ENCODE measurements around the gene UCHL3. TPM values are rescaled to one million over a fixed set of nuclear protein-coding genes. Genes with fewer than 3 reads are reported as not detected.

The UCHL3 gene
- polyA plus RNA-seq, 1 donor (not counting 4 experiments of a cell fraction or from before 2014, with no cell fraction given) = 134 TPM

- FAIRE-seq (no peak), DNase-seq (ENCODE audit: low read depth, low spot score) (no peak)
- dilution Hi-C loops (cut with MboI; ENCODE audit: extremely low pct_ligation_motif_present, low sequenced_read_pairs) = no loop called here
- H3K27ac ChIP-seq (ENCODE audit: control insufficient read depth, insufficient read depth, low read length) = no peak overlapping the region
- no peaks in the 10 kb centered on the region for H3K36me3 ChIP-seq (ENCODE audit: control insufficient read depth in 2 of 2, extremely low read depth in 1 of 2, insufficient read depth in 2 of 2, low read length in 2 of 2)
- H3K9me1 ChIP-seq (ENCODE audit: control insufficient read depth, extremely low read depth, insufficient read depth, low read length) = no peaks in the 10 kb centered on the region
- TF ChIP-seq EZH2 (IDR thresholded peaks at IDR 0.05; ENCODE audit: low read length) = no peak
- TF ChIP-seq, protein P1, sequence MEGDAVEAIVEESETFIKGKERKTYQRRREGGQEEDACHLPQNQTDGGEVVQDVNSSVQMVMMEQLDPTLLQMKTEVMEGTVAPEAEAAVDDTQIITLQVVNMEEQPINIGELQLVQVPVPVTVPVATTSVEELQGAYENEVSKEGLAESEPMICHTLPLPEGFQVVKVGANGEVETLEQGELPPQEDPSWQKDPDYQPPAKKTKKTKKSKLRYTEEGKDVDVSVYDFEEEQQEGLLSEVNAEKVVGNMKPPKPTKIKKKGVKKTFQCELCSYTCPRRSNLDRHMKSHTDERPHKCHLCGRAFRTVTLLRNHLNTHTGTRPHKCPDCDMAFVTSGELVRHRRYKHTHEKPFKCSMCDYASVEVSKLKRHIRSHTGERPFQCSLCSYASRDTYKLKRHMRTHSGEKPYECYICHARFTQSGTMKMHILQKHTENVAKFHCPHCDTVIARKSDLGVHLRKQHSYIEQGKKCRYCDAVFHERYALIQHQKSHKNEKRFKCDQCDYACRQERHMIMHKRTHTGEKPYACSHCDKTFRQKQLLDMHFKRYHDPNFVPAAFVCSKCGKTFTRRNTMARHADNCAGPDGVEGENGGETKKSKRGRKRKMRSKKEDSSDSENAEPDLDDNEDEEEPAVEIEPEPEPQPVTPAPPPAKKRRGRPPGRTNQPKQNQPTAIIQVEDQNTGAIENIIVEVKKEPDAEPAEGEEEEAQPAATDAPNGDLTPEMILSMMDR (optimal IDR thresholded peaks at IDR 0.05 in 1 of 3, IDR thresholded peaks at IDR 0.05 in 1 of 3, conservative IDR thresholded peaks at IDR 0.05 in 1 of 3; ENCODE audit: extremely low read depth in 1 of 3, insufficient read depth in 2 of 3, low read length in 3 of 3) = no peak
- H3K4me3 ChIP-seq (ENCODE audit: control insufficient read depth in 2 of 3, extremely low read depth in 1 of 3, insufficient read depth in 2 of 3, low read depth in 1 of 3, low read length in 3 of 3) = no peak overlapping the region
- H3K27me3 ChIP-seq (ENCODE audit: control insufficient read depth, extremely low read depth, insufficient read depth, low read length) = no peaks in the 10 kb centered on the region
- no peaks in the 10 kb centered on the region for H3K4me1 ChIP-seq (ENCODE audit: control insufficient read depth, extremely low read depth, insufficient read depth, low read length)
- no peak overlapping the region for H3K4me2 ChIP-seq (ENCODE audit: control insufficient read depth, extremely low read depth, insufficient read depth, low read depth, low read length)
- H4K20me1 ChIP-seq (ENCODE audit: control insufficient read depth, extremely low read depth, insufficient read depth, low read length) = no peaks in the 10 kb centered on the region
- no peaks in the 10 kb centered on the region for H3K79me2 ChIP-seq (ENCODE audit: control insufficient read depth, insufficient read depth, low read length)
- H3K9ac ChIP-seq (ENCODE audit: control insufficient read depth, extremely low read depth, insufficient read depth, low read length) = no peak overlapping the region
- no peak overlapping the region for H2AFZ ChIP-seq (ENCODE audit: control insufficient read depth, low read length)
- H3K9me3 ChIP-seq (ENCODE audit: control insufficient read depth, low read depth, low read length) = no peaks in the 10 kb centered on the region
Measured at GRCh38 chr13:75651013-75651412, 101.4 kb downstream of the UCHL3 start.

GRCh38 chr13:75652726-75653125 is 103.1 kb downstream of the UCHL3 start:
- Histone ChIP-seq H3K4me2 (ENCODE audit: control insufficient read depth, extremely low read depth, insufficient read depth, low read depth, low read length) (no peak overlapping the region), H3K27ac (ENCODE audit: control insufficient read depth, insufficient read depth, low read length) (no peak overlapping the region)
- dilution Hi-C loops (cut with MboI; ENCODE audit: extremely low pct_ligation_motif_present, low sequenced_read_pairs) = no loop called here

More at GRCh38 chr13:75652726-75653125, 103.1 kb downstream of the UCHL3 start:
- DNase-seq (ENCODE audit: low read depth, low spot score) (no peak), FAIRE-seq (no peak)
- no peak overlapping the region for H2AFZ ChIP-seq (ENCODE audit: control insufficient read depth, low read length)
- no peaks in the 10 kb centered on the region for H3K9me3 ChIP-seq (ENCODE audit: control insufficient read depth, low read depth, low read length)
- TF ChIP-seq EZH2 (IDR thresholded peaks at IDR 0.05; ENCODE audit: low read length) = no peak
- TF ChIP-seq, protein P1 (optimal IDR thresholded peaks at IDR 0.05 in 1 of 3, IDR thresholded peaks at IDR 0.05 in 1 of 3, conservative IDR thresholded peaks at IDR 0.05 in 1 of 3; ENCODE audit: extremely low read depth in 1 of 3, insufficient read depth in 2 of 3, low read length in 3 of 3) = no peak
- no peak overlapping the region for H3K4me3 ChIP-seq (ENCODE audit: control insufficient read depth in 2 of 3, extremely low read depth in 1 of 3, insufficient read depth in 2 of 3, low read depth in 1 of 3, low read length in 3 of 3)
- no peaks in the 10 kb centered on the region for H3K4me1 ChIP-seq (ENCODE audit: control insufficient read depth, extremely low read depth, insufficient read depth, low read length)
- no peak overlapping the region for H3K9ac ChIP-seq (ENCODE audit: control insufficient read depth, extremely low read depth, insufficient read depth, low read length)
- no peaks in the 10 kb centered on the region for H3K27me3 ChIP-seq (ENCODE audit: control insufficient read depth, extremely low read depth, insufficient read depth, low read length)
- no peaks in the 10 kb centered on the region for H3K79me2 ChIP-seq (ENCODE audit: control insufficient read depth, insufficient read depth, low read length)
- H3K9me1 ChIP-seq (ENCODE audit: control insufficient read depth, extremely low read depth, insufficient read depth, low read length) = no peaks in the 10 kb centered on the region
- H4K20me1 ChIP-seq (ENCODE audit: control insufficient read depth, extremely low read depth, insufficient read depth, low read length) = no peaks in the 10 kb centered on the region
- no peaks in the 10 kb centered on the region for H3K36me3 ChIP-seq (ENCODE audit: control insufficient read depth in 2 of 2, extremely low read depth in 1 of 2, insufficient read depth in 2 of 2, low read length in 2 of 2)

Other genes starting within 250 kb of the UCHL3 start
- gene TBC1D4, start 67.6 kb upstream of the UCHL3 start, polyA plus RNA-seq = 14.2 to 18.7 TPM (median 16.6 TPM) in 3 replicates
- 96.8 to 451 TPM (median 403 TPM) in 3 replicates for gene COMMD6, start 11.9 kb upstream of the UCHL3 start, polyA plus RNA-seq
- gene LMO7, start 86.5 kb downstream of the UCHL3 start, polyA plus RNA-seq = 3.3 to 8.9 TPM (median 8.9 TPM) in 3 replicates

All from keratinocyte (primary cell).